ENCODE measurements around the gene CCDC117. TPM values are rescaled to one million over a fixed set of nuclear protein-coding genes. Genes with fewer than 3 reads are reported as not detected.
A peak's percentile ranks its signal among the peaks of the same experiment; 100 is the strongest.

The CCDC117 gene
- total RNA-seq, 6 donors from 2014 or later, result 13.2 to 32.5 (median 20.8) TPM

GRCh38 chr22:28798810-28799605 is 26.5 kb downstream of the CCDC117 start:
- Histone ChIP-seq H3K4me3 (peak overlapping the region; percentile 70 to 81 (median 74)), H3K27me3 (no peaks in the 10 kb centered on the region), H3K9me3 (no peaks in the 10 kb centered on the region), H3K27ac (peak overlapping the region; percentile 98 to 100 (median 99)), H3K36me3 (peaks cover 35 to 54% (median 40%) of the 10 kb centered on the region in 4 donors), H3K4me1 (peaks cover 58 to 69% (median 61%) of the 10 kb centered on the region in 4 donors)
- WGBS, 2 donors, result 1 to 2% methylated on average over 7 of the region's 7 CpGs
- peak; percentile 74 to 78 for ATAC-seq (ENCODE audit: low FRiP score in 2 of 2)
- peak in 1 of 2 donors; percentile 74 for DNase-seq
- TF ChIP-seq, protein P1, sequence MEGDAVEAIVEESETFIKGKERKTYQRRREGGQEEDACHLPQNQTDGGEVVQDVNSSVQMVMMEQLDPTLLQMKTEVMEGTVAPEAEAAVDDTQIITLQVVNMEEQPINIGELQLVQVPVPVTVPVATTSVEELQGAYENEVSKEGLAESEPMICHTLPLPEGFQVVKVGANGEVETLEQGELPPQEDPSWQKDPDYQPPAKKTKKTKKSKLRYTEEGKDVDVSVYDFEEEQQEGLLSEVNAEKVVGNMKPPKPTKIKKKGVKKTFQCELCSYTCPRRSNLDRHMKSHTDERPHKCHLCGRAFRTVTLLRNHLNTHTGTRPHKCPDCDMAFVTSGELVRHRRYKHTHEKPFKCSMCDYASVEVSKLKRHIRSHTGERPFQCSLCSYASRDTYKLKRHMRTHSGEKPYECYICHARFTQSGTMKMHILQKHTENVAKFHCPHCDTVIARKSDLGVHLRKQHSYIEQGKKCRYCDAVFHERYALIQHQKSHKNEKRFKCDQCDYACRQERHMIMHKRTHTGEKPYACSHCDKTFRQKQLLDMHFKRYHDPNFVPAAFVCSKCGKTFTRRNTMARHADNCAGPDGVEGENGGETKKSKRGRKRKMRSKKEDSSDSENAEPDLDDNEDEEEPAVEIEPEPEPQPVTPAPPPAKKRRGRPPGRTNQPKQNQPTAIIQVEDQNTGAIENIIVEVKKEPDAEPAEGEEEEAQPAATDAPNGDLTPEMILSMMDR (IDR thresholded peaks at IDR 0.05), result no peak
- TF ChIP-seq POLR2AphosphoS5 (IDR thresholded peaks at IDR 0.05) (peak; percentile 76 to 94), EP300 (IDR thresholded peaks at IDR 0.05) (peak in 1 of 4 donors; percentile 76), POLR2A (IDR thresholded peaks at IDR 0.05) (peak in 3 of 4 donors; percentile 46 to 78 (median 62))

DNA sequence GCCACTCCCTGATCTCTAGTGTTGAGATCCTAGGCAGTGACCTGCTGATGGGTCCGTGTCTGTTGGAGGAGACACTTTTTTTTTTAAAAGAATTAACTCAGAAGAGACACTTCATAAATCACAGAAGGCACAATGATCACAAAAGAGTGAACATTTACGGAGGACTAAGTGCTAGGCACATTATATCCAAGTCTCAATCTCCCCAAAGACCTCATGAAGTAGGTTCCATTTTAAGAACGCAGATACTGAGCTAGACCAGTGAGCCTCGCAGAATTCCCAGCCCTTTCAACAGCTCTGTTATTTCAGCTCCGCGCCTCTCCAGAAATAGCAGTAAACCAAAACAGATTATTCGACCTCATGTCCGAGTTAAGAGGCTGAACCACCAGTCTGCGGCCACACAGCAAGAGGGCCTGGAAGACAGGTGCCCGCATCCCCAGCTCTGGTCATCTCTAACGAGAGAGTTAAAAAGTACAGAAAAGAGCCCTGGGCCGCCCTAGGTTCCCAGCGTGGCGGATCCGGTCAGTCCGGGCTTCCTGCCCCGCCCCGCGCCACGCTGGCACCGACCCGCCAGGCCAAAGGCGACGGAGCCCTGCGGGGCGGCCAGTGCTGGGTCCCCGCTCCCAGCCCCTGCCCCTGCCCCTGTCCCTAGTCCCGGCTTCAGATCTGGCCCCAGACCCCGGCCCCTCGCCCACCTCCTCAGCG is 27.3 kb downstream of the CCDC117 start:
- ATAC-seq (ENCODE audit: low FRiP score in 2 of 2) (peak; percentile 88 to 89), DNase-seq (peak; percentile 66 to 95)
- Histone ChIP-seq H3K4me3 (peak overlapping the region; percentile 70 to 81 (median 74)), H3K9me3 (no peaks in the 10 kb centered on the region), H3K27me3 (no peaks in the 10 kb centered on the region), H3K27ac (peak overlapping the region; percentile 98 to 100 (median 99)), H3K36me3 (peaks cover 28 to 48% (median 33%) of the 10 kb centered on the region in 4 donors), H3K4me1 (peaks cover 53 to 68% (median 55%) of the 10 kb centered on the region in 4 donors)
- TF ChIP-seq POLR2A (IDR thresholded peaks at IDR 0.05) (peak in 1 of 4 donors; percentile 12), POLR2AphosphoS5 (IDR thresholded peaks at IDR 0.05) (no peak), EP300 (IDR thresholded peaks at IDR 0.05) (no peak)
- WGBS, 2 donors, result 0 to 2% methylated on average over 11 to 27 of the region's 31 CpGs

DNA sequence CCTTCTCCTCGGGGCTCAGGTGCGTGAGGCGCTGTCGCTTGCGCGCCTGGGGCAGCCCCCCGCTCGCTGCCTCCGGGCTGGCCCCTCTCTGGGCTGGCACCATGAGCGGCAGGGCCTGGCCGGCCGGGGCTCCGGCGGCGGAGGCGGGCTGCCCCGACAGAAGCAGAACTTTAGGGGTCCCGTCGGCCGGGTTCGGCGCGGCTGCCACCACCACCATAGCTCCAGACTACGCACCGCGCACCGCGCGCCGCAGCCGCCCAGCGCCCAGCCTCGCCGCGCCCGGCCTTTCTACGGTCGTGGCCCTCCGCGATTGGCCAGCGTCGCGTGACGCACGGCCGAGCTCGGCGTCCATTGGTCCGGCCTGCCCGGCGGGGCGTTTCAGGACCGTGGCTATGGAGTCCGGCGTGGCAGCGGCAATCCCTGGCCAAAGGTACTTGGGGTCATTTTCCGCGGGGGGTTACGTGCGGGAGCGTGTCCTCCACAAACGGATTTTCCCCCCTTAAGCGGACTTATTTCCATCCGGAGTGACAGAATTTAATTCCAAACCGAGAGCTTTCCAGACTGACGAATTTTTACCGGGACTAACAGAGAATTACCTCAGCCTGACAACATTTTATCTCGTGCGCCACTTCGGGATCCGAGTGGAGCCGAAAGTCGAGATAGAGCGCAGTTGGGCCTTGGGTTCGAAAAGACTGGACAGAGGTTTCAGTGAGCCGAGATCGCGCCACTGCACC is 28.0 kb downstream of the CCDC117 start, which contains the start of gene XBP1:
Gene XBP1 (minus strand): TSS at position 262 of the 734 bp plus-strand sequence.
- WGBS, 2 donors, result 0% methylated on average over 13 to 40 of the region's 78 CpGs

GRCh38 chr22:28801845-28802594 is 29.5 kb downstream of the CCDC117 start:
- no peak for TF ChIP-seq EP300 (IDR thresholded peaks at IDR 0.05)
- TF ChIP-seq POLR2AphosphoS5 (IDR thresholded peaks at IDR 0.05), result no peak
- peak in 2 of 4 donors; percentile 25 to 26 for TF ChIP-seq POLR2A (IDR thresholded peaks at IDR 0.05)
- TF ChIP-seq, protein P1 (IDR thresholded peaks at IDR 0.05), result no peak
- DNase-seq (peak in 1 of 2 donors; percentile 65), ATAC-seq (ENCODE audit: low FRiP score in 2 of 2) (no peak)
- Histone ChIP-seq H3K27me3 (no peaks in the 10 kb centered on the region), H3K36me3 (peaks cover 5 to 26% (median 12%) of the 10 kb centered on the region in 4 donors), H3K4me1 (peaks cover 31 to 45% (median 38%) of the 10 kb centered on the region in 4 donors), H3K9me3 (no peaks in the 10 kb centered on the region), H3K4me3 (peak overlapping the region in 3 of 4 donors; percentile 70 to 74 (median 73)), H3K27ac (peak overlapping the region; percentile 98 to 100 (median 99))
- WGBS, 2 donors, result 29 to 30% methylated on average over 14 of the region's 14 CpGs

More for the DNA sequence above, 28.0 kb downstream of the CCDC117 start, which contains the start of gene XBP1:
- TF ChIP-seq POLR2A (IDR thresholded peaks at IDR 0.05), result peak; percentile 83 to 100 (median 100)
- TF ChIP-seq EP300 (IDR thresholded peaks at IDR 0.05), result peak in 1 of 4 donors; percentile 74
- TF ChIP-seq POLR2AphosphoS5 (IDR thresholded peaks at IDR 0.05), result peak; percentile 99 to 100
- TF ChIP-seq, protein P1 (IDR thresholded peaks at IDR 0.05), result peak in 1 of 6 experiments; percentile 3
- H3K9me3 ChIP-seq, result no peaks in the 10 kb centered on the region
- peaks cover 21 to 41% (median 26%) of the 10 kb centered on the region in 4 donors for H3K36me3 ChIP-seq
- H3K4me3 ChIP-seq, result peak within 1 kb of the TSS; percentile 70 to 81 (median 74)
- H3K27me3 ChIP-seq, result no peaks in the 10 kb centered on the region
- H3K4me1 ChIP-seq, result peaks cover 46 to 60% (median 52%) of the 10 kb centered on the region in 4 donors
- peak within 1 kb of the TSS; percentile 98 to 100 (median 99) for H3K27ac ChIP-seq
- peak; percentile 94 to 99 for DNase-seq
- peak; percentile 97 to 98 for ATAC-seq (ENCODE audit: low FRiP score in 2 of 2)
